Astrocyte (in vitro differentiated cells and primary cell): ENCODE measurements around the gene CCNB1IP1. TPM values are rescaled to one million over a fixed set of nuclear protein-coding genes. Genes with fewer than 3 reads are reported as not detected.

Experiments used
- DNase-seq: peaks from one replicate; pipeline ENCODE4 v3.0.0-alpha.2; 2010; ENCODE audit warnings: low read depth
- FAIRE-seq: peaks from 2 replicates; lab custom pipeline; 2011; peaks lifted over from hg19 to GRCh38; lab: Jason Lieb, UNC
- H2AFZ ChIP-seq: 2 replicates; pipeline ENCODE4 v1.6.0; 2012; ENCODE audit warnings: low read depth, low read length, inconsistent platforms
- H3K27ac ChIP-seq: 2 replicates; pipeline ENCODE4 v1.5.1; 2011; ENCODE audit warnings: low read depth, low read length, inconsistent platforms
- H3K27me3 ChIP-seq: 2 replicates; pipeline ENCODE4 v1.6.0; 2011; ENCODE audit warnings: low read length, inconsistent platforms; ENCODE audit not compliant: insufficient read depth
- H3K36me3 ChIP-seq: 2 replicates; pipeline ENCODE4 v1.5.1; 2011; ENCODE audit warnings: low read length, inconsistent platforms; ENCODE audit not compliant: insufficient read depth
- H3K4me1 ChIP-seq: 2 replicates; pipeline ENCODE4 v1.5.1; 2011; ENCODE audit warnings: low read length, inconsistent platforms; ENCODE audit not compliant: insufficient read depth
- H3K4me2 ChIP-seq: 2 replicates; pipeline ENCODE4 v1.6.0; 2012; ENCODE audit warnings: low read length, inconsistent platforms
- H3K4me3 ChIP-seq: 2 replicates; pipeline ENCODE4 v1.5.1; 2011; ENCODE audit warnings: low read depth, mild to moderate bottlenecking, low read length, inconsistent platforms; ENCODE audit not compliant: insufficient read depth
- H3K79me2 ChIP-seq: 2 replicates; pipeline ENCODE4 v1.6.0; 2012; ENCODE audit warnings: mild to moderate bottlenecking, low read length, inconsistent platforms; ENCODE audit not compliant: insufficient read depth
- H3K9ac ChIP-seq: 2 replicates; pipeline ENCODE4 v1.6.0; 2012; ENCODE audit warnings: mild to moderate bottlenecking, low read length, inconsistent platforms
- H3K9me3 ChIP-seq: 2 replicates; pipeline ENCODE4 v1.5.1; 2012; ENCODE audit warnings: low read depth, mild to moderate bottlenecking, low read length, inconsistent platforms; ENCODE audit not compliant: insufficient read depth
- H4K20me1 ChIP-seq: 2 replicates; pipeline ENCODE4 v1.6.0; 2012; ENCODE audit warnings: low read length, inconsistent platforms; ENCODE audit not compliant: insufficient read depth
- H3K27ac Mint-ChIP-seq: one replicate; pipeline ENCODE4 v1.8.0; 2021; ENCODE audit warnings: mild to moderate bottlenecking, mixed read lengths; ENCODE audit not compliant: unreplicated experiment
- H3K27me3 Mint-ChIP-seq: one replicate; pipeline ENCODE4 v1.8.0; 2021; ENCODE audit warnings: low read depth, mixed read lengths; ENCODE audit not compliant: unreplicated experiment
- H3K36me3 Mint-ChIP-seq: one replicate; pipeline ENCODE4 v1.8.0; 2021; ENCODE audit warnings: low read depth, mixed read lengths; ENCODE audit not compliant: unreplicated experiment
- H3K4me1 Mint-ChIP-seq: one replicate; pipeline ENCODE4 v1.8.0; 2021; ENCODE audit warnings: low read depth, mixed read lengths; ENCODE audit not compliant: unreplicated experiment
- H3K4me3 Mint-ChIP-seq: one replicate; pipeline ENCODE4 v1.8.0; 2021; ENCODE audit warnings: mild to moderate bottlenecking, moderate library complexity, mixed read lengths; ENCODE audit not compliant: unreplicated experiment
- H3K9me3 Mint-ChIP-seq: one replicate; pipeline ENCODE4 v1.8.0; 2021; ENCODE audit warnings: mild to moderate bottlenecking, mixed read lengths; ENCODE audit not compliant: unreplicated experiment
- EZH2 ChIP-seq: IDR thresholded peaks from 2 replicates; pipeline ENCODE4 v1.6.1; 2012; ENCODE audit warnings: mild to moderate bottlenecking, low read length, inconsistent platforms; ENCODE audit not compliant: insufficient read depth
- total RNA-seq: library from RNA; stranded (reverse); gene quantifications from 2 replicates; pipeline ENCODE4 v1.2.1, GENCODE V29; 2021
- TF ChIP-seq, protein P1 (sequence below): IDR thresholded peaks from 2 replicates; pipeline ENCODE4 v1.5.1; 2011; ENCODE audit warnings: low read depth, mild to moderate bottlenecking, inconsistent platforms, low read length, moderate library complexity; ENCODE audit not compliant: insufficient read depth

The CCNB1IP1 gene
- total RNA-seq, 1 donor from 2014 or later: 89.1 TPM

DNA sequence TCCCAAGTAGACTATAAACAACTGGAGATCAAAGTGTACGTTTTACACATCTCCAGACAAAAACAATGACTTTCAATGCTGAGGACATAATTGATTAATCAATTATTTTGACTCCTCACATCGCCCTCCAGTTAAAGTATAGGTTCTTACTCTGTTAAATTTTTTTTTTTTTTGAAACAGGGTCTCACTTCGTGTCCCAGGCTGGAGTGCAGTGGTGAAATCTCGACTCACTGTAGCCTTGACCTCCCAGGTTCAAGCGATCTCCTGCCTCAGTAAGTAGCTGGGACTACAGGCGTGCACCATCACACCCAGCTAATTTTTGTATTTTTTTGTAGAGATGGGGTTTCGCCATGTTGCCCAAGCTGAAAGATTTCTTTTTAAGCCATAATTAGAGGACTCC, 938 bp upstream of the CCNB1IP1 start:
- Mint-ChIP-seq H3K9me3 (no peaks in the 10 kb centered on the region), H3K27ac (no peak overlapping the region)
- no peak for TF ChIP-seq EZH2
- TF ChIP-seq, protein P1, sequence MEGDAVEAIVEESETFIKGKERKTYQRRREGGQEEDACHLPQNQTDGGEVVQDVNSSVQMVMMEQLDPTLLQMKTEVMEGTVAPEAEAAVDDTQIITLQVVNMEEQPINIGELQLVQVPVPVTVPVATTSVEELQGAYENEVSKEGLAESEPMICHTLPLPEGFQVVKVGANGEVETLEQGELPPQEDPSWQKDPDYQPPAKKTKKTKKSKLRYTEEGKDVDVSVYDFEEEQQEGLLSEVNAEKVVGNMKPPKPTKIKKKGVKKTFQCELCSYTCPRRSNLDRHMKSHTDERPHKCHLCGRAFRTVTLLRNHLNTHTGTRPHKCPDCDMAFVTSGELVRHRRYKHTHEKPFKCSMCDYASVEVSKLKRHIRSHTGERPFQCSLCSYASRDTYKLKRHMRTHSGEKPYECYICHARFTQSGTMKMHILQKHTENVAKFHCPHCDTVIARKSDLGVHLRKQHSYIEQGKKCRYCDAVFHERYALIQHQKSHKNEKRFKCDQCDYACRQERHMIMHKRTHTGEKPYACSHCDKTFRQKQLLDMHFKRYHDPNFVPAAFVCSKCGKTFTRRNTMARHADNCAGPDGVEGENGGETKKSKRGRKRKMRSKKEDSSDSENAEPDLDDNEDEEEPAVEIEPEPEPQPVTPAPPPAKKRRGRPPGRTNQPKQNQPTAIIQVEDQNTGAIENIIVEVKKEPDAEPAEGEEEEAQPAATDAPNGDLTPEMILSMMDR: no peak

DNA sequence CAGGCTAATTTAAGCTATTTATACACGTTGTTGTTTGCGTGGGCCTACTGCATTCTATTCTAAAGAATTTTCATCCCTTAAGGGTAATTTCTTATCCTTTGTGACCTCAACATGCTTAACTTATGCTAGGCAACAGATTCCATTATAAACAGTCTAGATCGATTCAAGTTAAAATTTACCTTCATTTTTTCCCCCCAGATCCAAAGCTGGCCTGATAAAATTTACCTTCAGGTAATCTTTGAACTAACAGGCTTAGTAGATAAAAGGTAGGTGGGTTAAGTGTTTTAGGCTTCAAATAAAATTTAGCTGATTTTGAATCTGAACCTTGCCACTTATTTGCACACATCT, 389 bp upstream of the CCNB1IP1 start:
- peak overlapping the region; percentile 89 for H3K4me2 ChIP-seq
- H3K27me3 ChIP-seq: no peaks in the 10 kb centered on the region
- peak overlapping the region; percentile 34 for H3K27ac ChIP-seq
- H3K9me3 Mint-ChIP-seq: no peaks in the 10 kb centered on the region
- H3K9me3 ChIP-seq: no peaks in the 10 kb centered on the region
- peak overlapping the region; percentile 84 for H3K4me3 ChIP-seq
- H3K4me1 ChIP-seq: peaks cover 6% of the 10 kb centered on the region
- peaks cover 9% of the 10 kb centered on the region for H3K36me3 ChIP-seq
- peak overlapping the region; percentile 72 for H2AFZ ChIP-seq
- no peaks in the 10 kb centered on the region for H3K36me3 Mint-ChIP-seq
- peak overlapping the region; percentile 97 for H3K4me3 Mint-ChIP-seq
- no peak for FAIRE-seq
- H3K27me3 Mint-ChIP-seq: no peaks in the 10 kb centered on the region
- H4K20me1 ChIP-seq: peaks cover 26% of the 10 kb centered on the region
- H3K4me1 Mint-ChIP-seq: peaks cover 10% of the 10 kb centered on the region
- H3K9ac ChIP-seq: peak overlapping the region; percentile 89
- DNase-seq: no peak
- H3K27ac Mint-ChIP-seq: peak overlapping the region; percentile 90
- TF ChIP-seq, protein P1: no peak
- TF ChIP-seq EZH2: no peak
- H3K79me2 ChIP-seq: peaks cover 51% of the 10 kb centered on the region

More for the DNA sequence above, 938 bp upstream of the CCNB1IP1 start:
- H3K36me3 Mint-ChIP-seq: no peaks in the 10 kb centered on the region
- Histone ChIP-seq H3K9ac (no peak overlapping the region), H3K4me1 (peaks cover 6% of the 10 kb centered on the region), H3K27me3 (no peaks in the 10 kb centered on the region), H3K9me3 (no peaks in the 10 kb centered on the region), H3K4me3 (no peak overlapping the region), H3K4me2 (no peak overlapping the region), H4K20me1 (peaks cover 21% of the 10 kb centered on the region), H3K36me3 (peaks cover 4% of the 10 kb centered on the region), H3K79me2 (peaks cover 46% of the 10 kb centered on the region), H3K27ac (no peak overlapping the region), H2AFZ (no peak overlapping the region)
- H3K27me3 Mint-ChIP-seq: no peaks in the 10 kb centered on the region
- DNase-seq (no peak), FAIRE-seq (no peak)
- H3K4me1 Mint-ChIP-seq: peaks cover 10% of the 10 kb centered on the region
- H3K4me3 Mint-ChIP-seq: no peak overlapping the region

DNA sequence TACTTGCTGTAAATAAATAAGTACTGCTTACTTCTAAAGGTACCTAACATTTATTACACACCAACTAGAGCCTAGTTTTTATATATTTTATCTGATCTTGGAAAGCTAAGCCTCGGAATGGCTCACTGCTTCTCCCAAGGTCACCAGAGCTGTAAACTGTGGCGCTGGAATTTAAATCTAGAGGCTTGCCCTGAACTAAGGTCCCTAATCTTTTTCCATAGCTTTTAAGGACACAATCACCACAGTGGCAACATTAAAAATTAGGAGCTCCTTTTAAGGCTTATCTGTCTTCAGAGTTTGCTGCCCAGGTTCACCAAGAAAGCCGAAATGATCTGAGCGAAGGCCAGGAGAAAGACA, 670 bp downstream of the CCNB1IP1 start:
- peak overlapping the region; percentile 89 for H3K9ac ChIP-seq
- peak overlapping the region; percentile 84 for H3K4me3 ChIP-seq
- H3K27me3 Mint-ChIP-seq: no peaks in the 10 kb centered on the region
- peak overlapping the region; percentile 72 for H2AFZ ChIP-seq
- no peaks in the 10 kb centered on the region for H3K27me3 ChIP-seq
- peaks cover 12% of the 10 kb centered on the region for H3K4me1 Mint-ChIP-seq
- DNase-seq (no peak), FAIRE-seq (no peak)
- H3K27ac ChIP-seq: peak overlapping the region; percentile 60
- no peaks in the 10 kb centered on the region for H3K36me3 Mint-ChIP-seq
- peaks cover 12% of the 10 kb centered on the region for H3K36me3 ChIP-seq
- peaks cover 6% of the 10 kb centered on the region for H3K4me1 ChIP-seq
- H3K9me3 ChIP-seq: no peaks in the 10 kb centered on the region
- H3K9me3 Mint-ChIP-seq: no peaks in the 10 kb centered on the region
- H4K20me1 ChIP-seq: peaks cover 36% of the 10 kb centered on the region
- H3K4me3 Mint-ChIP-seq: peak overlapping the region; percentile 97
- H3K4me2 ChIP-seq: peak overlapping the region; percentile 89
- H3K79me2 ChIP-seq: peaks cover 62% of the 10 kb centered on the region
- TF ChIP-seq, protein P1: no peak
- no peak for TF ChIP-seq EZH2
- H3K27ac Mint-ChIP-seq: peak overlapping the region; percentile 90
